Neural progenitor cell (in vitro differentiated cells): ENCODE results near the gene ODF2.

Source experiments
- CTCF ChIP-seq: fragments of 200-600 bp; sonication (generic); IDR thresholded peaks from 2 replicates; pipeline ENCODE4 v1.5.1; 2017; ENCODE audit warnings: antibody characterized with exemption, mild to moderate bottlenecking
- EZH2 ChIP-seq: fragments of 200-600 bp; sonication (generic); IDR thresholded peaks from 2 replicates; pipeline ENCODE4 v1.6.1; 2017; ENCODE audit warnings: antibody characterized with exemption, mild to moderate bottlenecking, moderate library complexity

GRCh38 chr9:128411364-128412119, 44.3 kb upstream of the ODF2 start:
- TF ChIP-seq CTCF (no peak), EZH2 (no peak)
